AG04449 (cell line): ENCODE data around the gene RTN4R.
"Not testable (repeated sequence)": the region's sequence is repeated elsewhere in the genome, so short reads cannot be mapped to it uniquely, and the experiment has no call there.

Source experiments
- CTCF ChIA-PET: fragments of 350-600 bp; formaldehyde crosslinking; extraction: SDS; loops from one replicate; lab custom pipeline; 2021; ENCODE audit warnings: antibody characterized with exemption; lab: Yijun Ruan, JAX
- POLR2A ChIA-PET: fragments of 400-600, 350-600 bp; formaldehyde crosslinking; extraction: SDS; loops from one replicate; lab custom pipeline; 2020; ENCODE audit warnings: antibody characterized with exemption, inconsistent platforms; lab: Yijun Ruan, JAX
- DNase-seq: peaks from one replicate; pipeline ENCODE4 v3.0.0-alpha.2; 2010; ENCODE audit warnings: low read depth, low spot score
- H3K4me3 ChIP-seq: 2 replicates; pipeline ENCODE4 v1.5.1; 2011; ENCODE audit warnings: low read depth, mild to moderate bottlenecking, control low read depth, low read length
- TF ChIP-seq, protein P1 (sequence below): IDR thresholded peaks from one replicate; pipeline ENCODE4 v1.5.1; 2011; ENCODE audit warnings: mild to moderate bottlenecking, moderate library complexity, low read length, control low read depth, inconsistent platforms; ENCODE audit not compliant: insufficient read depth; ENCODE audit errors: missing control alignments

Gene RTN4R

GRCh38 chr22:20312396-20313191 lies 44.5 kb upstream of the RTN4R start:
- ChIA-PET POLR2A (no interaction called here), CTCF (no interaction called here)
- no peak for DNase-seq
- no peak overlapping the region for H3K4me3 ChIP-seq
- TF ChIP-seq, protein P1, sequence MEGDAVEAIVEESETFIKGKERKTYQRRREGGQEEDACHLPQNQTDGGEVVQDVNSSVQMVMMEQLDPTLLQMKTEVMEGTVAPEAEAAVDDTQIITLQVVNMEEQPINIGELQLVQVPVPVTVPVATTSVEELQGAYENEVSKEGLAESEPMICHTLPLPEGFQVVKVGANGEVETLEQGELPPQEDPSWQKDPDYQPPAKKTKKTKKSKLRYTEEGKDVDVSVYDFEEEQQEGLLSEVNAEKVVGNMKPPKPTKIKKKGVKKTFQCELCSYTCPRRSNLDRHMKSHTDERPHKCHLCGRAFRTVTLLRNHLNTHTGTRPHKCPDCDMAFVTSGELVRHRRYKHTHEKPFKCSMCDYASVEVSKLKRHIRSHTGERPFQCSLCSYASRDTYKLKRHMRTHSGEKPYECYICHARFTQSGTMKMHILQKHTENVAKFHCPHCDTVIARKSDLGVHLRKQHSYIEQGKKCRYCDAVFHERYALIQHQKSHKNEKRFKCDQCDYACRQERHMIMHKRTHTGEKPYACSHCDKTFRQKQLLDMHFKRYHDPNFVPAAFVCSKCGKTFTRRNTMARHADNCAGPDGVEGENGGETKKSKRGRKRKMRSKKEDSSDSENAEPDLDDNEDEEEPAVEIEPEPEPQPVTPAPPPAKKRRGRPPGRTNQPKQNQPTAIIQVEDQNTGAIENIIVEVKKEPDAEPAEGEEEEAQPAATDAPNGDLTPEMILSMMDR: no peak

DNA sequence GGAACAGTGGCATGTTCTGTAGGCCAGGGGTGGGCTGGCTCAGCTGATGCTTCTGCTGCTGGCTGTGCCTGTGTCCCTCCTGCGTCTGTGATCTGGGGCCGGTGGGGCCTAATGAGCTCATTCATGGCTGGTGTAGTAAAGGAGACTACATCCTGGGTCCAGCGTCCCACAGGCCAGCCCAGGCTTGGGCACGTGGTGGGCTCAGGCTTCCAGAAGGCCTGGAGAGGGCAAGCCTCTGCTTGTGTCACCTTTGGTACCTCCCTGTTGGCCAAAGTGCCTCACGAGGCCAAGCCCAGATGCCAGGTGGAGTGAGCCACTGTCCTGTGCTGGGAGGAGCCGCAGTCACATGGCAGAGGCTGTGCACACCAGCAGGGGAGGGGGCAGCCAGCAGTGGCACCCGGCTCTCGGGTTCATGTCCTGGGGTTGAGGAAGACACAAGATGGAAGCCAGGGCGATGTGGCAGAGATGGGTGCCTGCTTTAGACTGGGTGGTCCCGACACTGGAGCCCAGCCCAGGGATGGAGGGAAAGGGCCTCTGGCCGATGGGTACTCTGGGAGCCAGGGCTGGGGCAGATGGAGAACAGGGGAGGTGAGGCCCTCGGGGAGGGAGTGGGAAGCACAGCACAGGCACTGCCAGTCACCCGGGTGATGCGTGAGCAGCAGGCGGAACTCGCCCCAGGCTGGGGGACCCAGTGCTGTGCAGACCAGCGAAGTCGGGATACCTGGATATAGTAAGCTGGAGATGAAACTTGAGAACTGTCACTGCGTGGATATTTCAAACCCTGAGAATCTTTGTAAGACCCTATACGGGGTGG lies 43.3 kb upstream of the RTN4R start:
- DNase-seq, H3K4me3 ChIP-seq, CTCF ChIA-PET, POLR2A ChIA-PET: not testable (repeated sequence)

DNA sequence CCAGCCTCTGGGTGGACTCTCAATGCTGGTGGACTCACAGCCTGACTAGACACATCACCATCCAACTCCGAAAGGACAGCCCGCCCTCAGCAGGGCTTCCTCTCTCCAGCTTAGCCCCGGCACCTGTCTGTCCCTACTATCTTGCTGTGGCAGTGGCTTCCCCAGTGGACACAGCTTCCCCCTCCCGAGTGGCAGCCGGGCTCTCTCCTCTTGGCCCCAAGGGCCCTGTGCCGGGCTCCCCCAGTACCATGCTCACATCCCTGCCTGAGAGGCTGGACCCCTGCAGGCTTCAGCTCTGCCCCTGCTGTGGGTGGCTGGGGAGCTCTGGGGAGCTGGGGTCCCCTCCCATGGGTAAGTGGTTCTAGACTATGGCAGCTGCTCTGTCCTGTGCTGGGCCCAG lies 42.7 kb upstream of the RTN4R start:
- POLR2A ChIA-PET, DNase-seq, H3K4me3 ChIP-seq, CTCF ChIA-PET: not testable (repeated sequence)

- CTCF ChIA-PET, DNase-seq, H3K4me3 ChIP-seq, POLR2A ChIA-PET: not testable (repeated sequence)
Observed at GRCh38 chr22:20310180-20310579, 42.1 kb upstream of the RTN4R start.

- CTCF ChIA-PET: interaction anchor here (3.5 kb wide), 1 partner anchor 8 kb away, joined by 16 read pairs; no protein-coding TSS in a partner anchor
- POLR2A ChIA-PET, DNase-seq, H3K4me3 ChIP-seq: not testable (repeated sequence)
Observed at GRCh38 chr22:20308806-20309650, 40.9 kb upstream of the RTN4R start.

GRCh38 chr22:20307448-20308447 lies 39.6 kb upstream of the RTN4R start:
- DNase-seq, POLR2A ChIA-PET, H3K4me3 ChIP-seq: not testable (repeated sequence)
- CTCF ChIA-PET: interaction anchor here (3.5 kb wide), 1 partner anchor 10 kb away, joined by 16 read pairs; no protein-coding TSS in a partner anchor

DNA sequence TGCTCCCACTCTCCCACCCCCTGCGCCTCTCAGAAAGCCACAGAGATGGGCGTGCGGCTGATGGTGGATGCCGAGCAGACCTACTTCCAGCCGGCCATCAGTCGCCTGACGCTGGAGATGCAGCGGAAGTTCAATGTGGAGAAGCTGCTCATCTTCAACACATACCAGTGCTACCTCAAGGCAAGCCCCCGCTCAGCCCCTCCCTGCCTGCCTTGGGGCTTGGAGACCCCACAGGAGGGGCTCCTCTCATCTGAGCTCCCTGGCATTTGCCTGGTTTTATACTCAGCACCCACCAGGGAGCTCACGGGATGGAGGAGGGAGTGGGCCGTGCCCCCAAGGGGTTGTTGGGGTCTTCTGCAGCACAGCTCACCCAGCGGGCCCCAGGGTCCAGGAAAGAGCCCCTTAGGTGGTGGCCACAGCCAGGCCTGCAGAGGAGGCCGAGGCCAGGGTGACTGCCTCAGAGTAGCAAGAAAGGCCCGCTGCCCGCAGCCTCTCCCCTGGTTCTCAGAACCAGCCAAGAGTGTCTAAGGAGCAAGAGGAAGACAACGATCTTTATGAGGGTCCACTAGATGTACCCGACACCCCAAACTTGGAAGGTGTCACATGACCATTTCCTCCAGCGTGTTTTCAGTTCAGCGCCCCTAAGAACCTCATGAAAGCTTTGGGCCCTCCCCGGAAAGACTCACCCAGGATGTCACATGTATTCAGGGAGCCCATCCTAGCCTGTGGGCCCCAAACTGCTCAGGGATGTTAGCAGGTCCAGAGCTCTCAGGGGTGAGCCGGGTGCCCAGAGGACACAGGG lies 38.7 kb upstream of the RTN4R start:
- CTCF ChIA-PET: interaction anchor here (3.5 kb wide), 1 partner anchor 11 kb away, joined by 16 read pairs; no protein-coding TSS in a partner anchor
- POLR2A ChIA-PET, DNase-seq, H3K4me3 ChIP-seq: not testable (repeated sequence)

DNA sequence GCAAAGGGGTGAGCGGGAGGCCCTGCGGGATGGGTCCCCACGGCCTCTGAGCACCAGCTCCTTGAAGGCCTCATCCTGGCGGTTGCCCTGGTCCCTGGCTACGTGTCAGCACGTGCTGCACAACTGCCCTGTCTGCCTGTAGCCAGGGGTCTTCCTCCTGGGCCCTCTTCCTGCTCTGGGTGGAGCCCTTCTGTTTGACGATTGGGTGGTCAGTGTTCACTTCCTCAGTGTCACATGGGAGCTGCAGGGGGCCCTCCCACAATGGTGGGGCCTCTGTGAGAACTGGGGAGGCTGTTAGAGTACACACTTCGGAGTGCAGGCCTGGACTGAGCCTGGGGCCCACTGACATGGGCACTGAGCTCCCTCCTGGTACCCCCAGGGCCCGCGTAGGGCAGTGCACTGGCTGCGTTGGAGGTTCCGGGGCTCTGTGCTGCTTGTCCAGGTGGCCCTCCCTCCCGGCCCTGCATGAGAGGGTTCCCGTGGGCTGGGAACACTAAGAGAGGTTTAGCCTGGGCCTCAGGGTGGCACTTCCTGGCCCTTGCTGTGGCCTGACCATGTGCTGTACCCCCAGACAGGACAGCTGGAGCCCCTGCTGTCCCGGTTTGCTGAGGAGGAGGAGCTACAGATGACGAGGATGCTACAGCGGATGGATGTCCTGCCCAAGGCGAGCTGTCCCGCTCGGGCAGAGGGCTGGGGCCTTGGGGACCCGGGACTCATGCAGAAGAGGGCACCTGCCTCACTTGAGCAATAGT lies 38.0 kb upstream of the RTN4R start:
- no peak for DNase-seq
- ChIA-PET CTCF (interaction anchor here (0.8 to 3.5 kb wide), 2 partner anchors 11 to 21 kb away, joined by 3 to 16 read pairs; no protein-coding TSS in a partner anchor), POLR2A (interaction anchor here (0.5 kb wide), 1 partner anchor 12 kb away, joined by 3 read pairs; no protein-coding TSS in a partner anchor)
- no peak overlapping the region for H3K4me3 ChIP-seq
- TF ChIP-seq, protein P1: no peak

- not testable (repeated sequence) for DNase-seq, H3K4me3 ChIP-seq
- ChIA-PET POLR2A (interaction anchor here (0.5 kb wide), 1 partner anchor 12 kb away, joined by 3 read pairs; no protein-coding TSS in a partner anchor), CTCF (interaction anchor here (0.8 to 3.5 kb wide), 2 partner anchors 12 to 20 kb away, joined by 3 to 16 read pairs; no protein-coding TSS in a partner anchor)
Observed at GRCh38 chr22:20305230-20305893, 37.2 kb upstream of the RTN4R start.
